Fibroblast of gingiva (primary cell): Measurements from ENCODE around the gene GVQW3.

Experiments used
- DNase-seq: peaks from one replicate; pipeline ENCODE4 v3.0.0-alpha.2; 2011; ENCODE audit warnings: low read depth

Gene GVQW3

DNA sequence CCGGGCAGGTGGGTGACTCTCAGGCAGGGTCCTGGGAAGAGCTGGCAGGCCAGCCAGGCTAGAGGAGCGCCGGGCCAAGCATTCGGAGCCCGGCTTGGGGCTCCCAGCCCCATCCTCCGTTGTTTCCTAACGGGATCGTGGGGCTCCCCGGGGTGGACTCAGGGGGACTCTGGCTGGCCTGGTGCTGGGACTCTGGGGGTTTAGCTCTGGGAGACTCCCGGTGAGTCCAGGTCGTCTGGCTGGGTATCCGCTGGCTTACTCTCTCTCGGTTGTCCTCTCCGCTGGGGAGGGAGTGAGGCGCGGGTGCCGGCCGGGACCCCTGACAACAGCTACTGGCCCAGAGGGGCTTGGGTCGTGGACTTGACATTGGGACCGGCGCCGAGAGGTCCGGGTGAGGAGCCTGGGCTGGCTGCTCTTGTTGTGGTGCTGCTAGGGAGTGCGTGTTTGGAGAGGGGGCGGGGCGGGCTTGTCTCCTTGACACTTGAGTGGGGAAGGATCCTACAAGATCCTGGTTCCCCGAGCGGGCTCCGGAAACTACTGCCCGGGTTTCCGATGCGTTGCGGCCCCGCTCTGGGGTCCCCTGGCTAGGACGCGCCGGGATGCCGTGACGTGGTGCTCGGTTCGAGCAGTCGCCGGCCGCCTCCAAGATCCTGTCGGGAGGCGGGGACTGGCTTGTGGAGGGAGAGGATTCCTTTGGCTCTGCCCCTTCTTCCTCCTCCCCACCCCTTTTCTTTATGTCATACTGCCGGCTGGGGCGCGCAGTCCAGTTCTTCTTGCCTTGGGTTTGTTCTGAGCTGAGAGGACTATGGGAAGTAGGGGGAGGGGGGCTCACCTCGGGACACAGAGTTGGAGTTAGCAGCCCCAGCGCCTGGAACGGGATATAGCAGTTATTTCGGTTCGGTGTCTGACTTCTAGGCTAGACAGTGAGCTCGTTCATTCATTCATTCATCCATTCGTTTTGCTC lies 64.3 kb downstream of the GVQW3 start:
- DNase-seq = peak; percentile 75

DNA sequence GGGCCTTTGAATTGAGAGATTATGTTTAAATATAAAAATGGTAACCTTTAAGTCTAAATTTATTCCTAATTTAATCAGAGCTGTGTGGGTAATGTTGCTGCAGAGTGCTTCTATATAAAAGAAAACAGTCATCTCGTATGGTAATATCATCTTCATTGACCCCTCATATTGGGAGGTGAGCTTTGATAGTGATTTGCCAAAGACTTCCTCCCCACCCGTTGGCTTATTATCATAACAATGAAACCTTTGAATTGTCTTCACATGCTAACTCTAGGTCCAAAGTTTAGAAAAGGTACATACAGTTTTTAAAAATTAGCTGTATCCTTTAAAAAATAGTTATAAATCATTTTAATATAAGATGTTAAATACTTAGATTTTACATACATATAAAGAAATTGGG lies 67.4 kb downstream of the GVQW3 start:
- no peak for DNase-seq

DNA sequence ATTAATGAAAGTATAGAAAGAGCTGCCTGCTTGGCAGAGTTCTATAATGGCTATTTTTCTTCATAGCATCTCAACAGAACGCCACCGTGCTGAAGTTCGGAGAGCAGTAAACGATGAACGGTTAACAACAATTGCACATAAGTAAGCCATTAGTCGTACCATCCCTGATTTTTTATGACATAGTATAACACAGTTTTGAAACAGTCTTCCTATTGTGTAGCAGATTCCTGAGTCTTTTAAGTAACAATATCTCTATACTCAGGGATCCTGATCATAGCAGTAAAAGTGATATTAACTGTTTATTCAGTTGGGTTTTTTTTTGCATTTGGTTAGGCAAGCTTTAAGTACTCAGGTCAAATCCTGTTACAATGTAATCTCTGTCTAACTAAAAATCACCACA lies 72.1 kb downstream of the GVQW3 start:
- no peak for DNase-seq

DNA sequence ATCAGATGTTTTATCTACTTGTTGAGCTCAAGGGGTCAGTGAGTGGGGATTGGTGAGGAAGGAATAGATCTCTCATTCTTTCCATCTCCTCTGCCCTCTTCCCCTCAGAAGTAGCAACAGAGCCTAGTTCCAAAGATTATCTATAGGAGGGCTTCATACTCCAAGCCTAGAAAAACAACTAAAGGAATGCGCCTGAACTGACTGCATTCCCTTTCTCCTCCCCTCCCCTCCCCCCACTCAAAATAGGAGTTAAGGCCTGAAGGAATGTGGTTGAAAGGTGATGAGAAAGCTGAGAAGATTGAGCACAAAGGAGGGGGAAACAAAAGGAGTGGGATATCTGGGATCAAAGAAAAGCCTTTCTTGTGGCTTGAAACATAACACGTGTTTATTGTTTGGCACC lies 74.2 kb downstream of the GVQW3 start:
- DNase-seq = no peak

DNA sequence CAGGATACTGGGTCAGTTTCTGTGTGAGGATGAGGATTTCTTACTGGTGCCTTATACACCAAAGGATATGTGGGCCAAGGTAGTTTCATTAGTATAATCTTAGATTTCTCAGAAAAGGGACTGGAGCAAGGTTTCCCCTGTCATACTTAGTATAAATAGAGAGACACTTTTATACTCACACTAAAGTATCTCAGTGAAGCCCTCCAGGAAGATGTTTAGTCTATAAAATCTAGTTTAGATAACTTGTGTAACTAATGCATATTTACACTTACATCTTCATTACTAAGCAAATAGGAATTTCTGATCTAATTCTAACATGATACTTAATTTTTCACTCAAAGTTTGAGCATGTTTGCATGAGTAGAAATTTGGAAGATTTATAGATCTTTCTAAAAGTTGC lies 74.8 kb downstream of the GVQW3 start:
- DNase-seq = no peak

DNA sequence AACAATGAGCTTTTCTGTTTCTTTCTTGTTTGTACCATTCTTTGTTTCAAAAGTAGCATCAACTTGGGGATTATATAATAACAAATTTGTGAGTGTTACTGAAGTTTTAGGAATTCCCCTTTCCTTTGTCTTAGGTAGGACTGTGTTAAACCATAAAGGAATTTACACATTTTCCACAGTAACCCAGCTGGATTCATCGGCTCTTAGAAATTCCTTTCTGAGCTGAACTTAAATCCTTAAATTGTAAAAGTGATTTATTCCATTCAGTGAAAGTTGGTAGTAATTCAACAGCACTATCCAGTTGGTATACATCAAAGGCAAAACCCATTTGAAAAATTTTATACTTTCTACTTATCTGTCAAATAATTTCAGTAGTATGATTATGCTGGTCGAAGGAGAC lies 75.4 kb downstream of the GVQW3 start:
- no peak for DNase-seq
